ENCODE data around the gene HDAC4. TPM values are rescaled to one million over a fixed set of nuclear protein-coding genes. Genes with fewer than 3 reads are reported as not detected.
A peak's percentile ranks its signal among the peaks of the same experiment; 100 is the strongest.

HDAC4 gene
- total and polyA plus RNA-seq, 9 of the 15 experiments (the other 6 are each of a cell fraction or from before 2014, with no cell fraction given), result 0.11 to 20.2 (median 4.0) TPM

DNA sequence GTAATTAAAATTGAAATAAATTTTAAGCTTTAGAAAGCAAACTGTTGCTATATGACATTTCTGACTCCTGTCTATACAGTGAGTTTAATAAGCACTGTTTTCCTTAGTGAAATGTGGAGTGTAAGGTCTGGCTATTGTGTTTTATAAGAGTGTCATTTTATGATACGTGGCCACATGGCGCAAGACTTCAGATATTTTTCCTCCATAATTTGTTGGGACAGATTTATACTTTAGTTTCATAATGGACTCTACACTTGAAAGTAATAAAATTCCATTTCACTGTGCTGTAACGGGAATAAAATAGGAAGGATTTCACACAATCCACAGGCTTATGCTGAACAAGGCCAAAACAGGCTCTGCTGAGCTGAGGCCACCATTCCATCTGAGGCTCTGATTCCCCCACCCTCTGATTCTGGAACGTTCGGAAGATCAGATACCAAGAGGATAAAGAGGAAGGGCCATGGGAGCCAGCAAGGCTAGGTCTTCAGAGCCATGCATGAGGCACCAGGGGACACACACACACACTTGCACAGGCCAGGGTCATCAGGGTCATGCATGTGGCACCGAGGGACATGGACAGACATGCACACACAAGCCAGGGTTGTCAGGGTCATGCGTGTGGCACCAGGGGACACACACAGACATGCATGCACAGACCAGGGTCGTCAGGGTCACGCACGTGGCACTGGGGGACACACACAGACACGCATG lies 35.6 kb downstream of the HDAC4 start:
- Histone ChIP-seq H3K79me2 (ENCODE audit: control insufficient read depth, insufficient read depth, low read length) (peaks cover 24% of the 10 kb centered on the region), H3K36me3 (ENCODE audit: control insufficient read depth, insufficient read depth, low read length) (no peaks in the 10 kb centered on the region), H3K9me3 (replicated peaks; ENCODE audit: control insufficient read depth, insufficient read depth, low read depth, low read length) (no peaks in the 10 kb centered on the region), H4K20me1 (replicated peaks; ENCODE audit: control insufficient read depth, insufficient read depth, low read length) (peaks cover 7% of the 10 kb centered on the region; the same call in 1 of the 2 replicates), H3K4me1 (replicated peaks in 1 of 2; ENCODE audit: control insufficient read depth in 2 of 2, insufficient read depth in 2 of 2, low read length in 2 of 2) (peaks cover 12 to 16% of the 10 kb centered on the region in 2 experiments; a peak in 4 of 5 replicates), H3K4me3 (no peak overlapping the region), H3K27ac (ENCODE audit: extremely low read depth, low read depth, low read length) (no peak overlapping the region), H3K27me3 (ENCODE audit: control insufficient read depth in 2 of 2, insufficient read depth in 2 of 2, low read length in 2 of 2) (no peaks in the 10 kb centered on the region), H3K9ac (ENCODE audit: insufficient read depth in 1 of 2, low read depth in 2 of 2, low read length in 2 of 2) (0 out of 4 replicates have a peak overlapping the region, but pooled peaks of 1 of the 2 experiments have one; percentile 7), H2AFZ (ENCODE audit: low read depth, low read length) (no peak overlapping the region), H3K4me2 (ENCODE audit: insufficient read depth, low read length) (no peak overlapping the region), H3K9me1 (ENCODE audit: control insufficient read depth, insufficient read depth, low read length) (no peaks in the 10 kb centered on the region)
- POLR2A ChIA-PET, result no interaction called here
- CTCF ChIA-PET (ENCODE audit: low intra/inter-chr PET ratio), result no interaction called here
- intact Hi-C loops (cut with micrococcal nuclease) (no loop called here), in situ Hi-C loops (cut with MboI) (no loop called here)
- FAIRE-seq (no peak), DNase-seq (ENCODE audit: extremely low read depth in 1 of 4, low spot score in 3 of 4) (no peak), ATAC-seq (no peak)
- WGBS (ENCODE audit: insufficient coverage, low coverage, missing lambda C conversion rate), result 91% methylated on average over 11 of the region's 11 CpGs
- no TSS peak for BruUV-seq (replicated peaks)
- TF ChIP-seq ILF3 (IDR thresholded peaks at IDR 0.05; ENCODE audit: borderline replicate concordance) (no peak), CHD7 (IDR thresholded peaks at IDR 0.05; ENCODE audit: low read depth, low read length) (no peak), GATAD2B (IDR thresholded peaks at IDR 0.05; ENCODE audit: borderline replicate concordance) (no peak), ASH1L (IDR thresholded peaks at IDR 0.05; ENCODE audit: borderline replicate concordance, low read depth, partially characterized antibody) (no peak), HMG20A (CRISPR knock-in tag; conservative IDR thresholded peaks at IDR 0.05) (no peak), HIVEP1 (CRISPR knock-in tag; IDR thresholded peaks at IDR 0.05) (no peak), ZFP30 (CRISPR knock-in tag; IDR thresholded peaks at IDR 0.05; ENCODE audit: borderline replicate concordance) (no peak), ZNF444 (CRISPR knock-in tag; IDR thresholded peaks at IDR 0.05) (no peak), ZNF511 (CRISPR knock-in tag; IDR thresholded peaks at IDR 0.05) (no peak)
- TF ChIP-seq, protein P1, sequence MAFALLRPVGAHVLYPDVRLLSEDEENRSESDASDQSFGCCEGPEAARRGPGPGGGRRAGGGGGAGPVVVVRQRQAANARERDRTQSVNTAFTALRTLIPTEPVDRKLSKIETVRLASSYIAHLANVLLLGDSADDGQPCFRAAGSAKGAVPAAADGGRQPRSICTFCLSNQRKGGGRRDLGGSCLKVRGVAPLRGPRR (CRISPR knock-in tag; IDR thresholded peaks at IDR 0.05), result no peak
